BLaER1 (cell line): ENCODE results near the gene FIG4.
"Not testable (repeated sequence)": the region's sequence is repeated elsewhere in the genome, so short reads cannot be mapped to it uniquely, and the experiment has no call there.

Experiments used
- H3K27ac ChIP-seq: shearing (Covaris generic); formaldehyde crosslinking; 2 replicates; pipeline ENCODE4 v1.8.1; 2022
- H3K27me3 ChIP-seq: shearing (Covaris generic); formaldehyde crosslinking; 2 replicates; pipeline ENCODE4 v1.8.1; 2022
- H3K36me3 ChIP-seq: shearing (Covaris generic); formaldehyde crosslinking; 2 replicates; pipeline ENCODE4 v1.8.1; 2022
- H3K4me1 ChIP-seq: shearing (Covaris generic); formaldehyde crosslinking; 2 replicates; pipeline ENCODE4 v1.8.1; 2022
- H3K4me2 ChIP-seq: shearing (Covaris generic); formaldehyde crosslinking; 2 replicates; pipeline ENCODE4 v1.8.1; 2022
- H3K4me3 ChIP-seq: shearing (Covaris generic); formaldehyde crosslinking; 2 replicates; pipeline ENCODE4 v1.8.1; 2022
- H3K9ac ChIP-seq: shearing (Covaris generic); formaldehyde crosslinking; 2 replicates; pipeline ENCODE4 v1.8.1; 2022
- H3K9me3 ChIP-seq: shearing (Covaris generic); formaldehyde crosslinking; 2 replicates; pipeline ENCODE4 v1.8.1; 2022
- H4K20me1 ChIP-seq: shearing (Covaris generic); formaldehyde crosslinking; 2 replicates; pipeline ENCODE4 v1.8.1; 2022
- Cebpa-rat ChIP-seq: shearing (Covaris generic); IDR thresholded peaks from 2 replicates; pipeline ENCODE4 v1.8.1; 2022

The FIG4 gene

GRCh38 chr6:109768485-109768884, 77.4 kb downstream of the FIG4 start:
- Histone ChIP-seq H3K4me3 (no peak overlapping the region), H3K4me1 (0 out of 2 replicates have a peak, but pooled peaks cover 6% of the 10 kb centered on the region), H3K4me2 (no peak overlapping the region), H3K27ac (no peak overlapping the region), H3K27me3 (no peaks in the 10 kb centered on the region), H3K9me3 (no peaks in the 10 kb centered on the region), H3K9ac (no peak overlapping the region), H4K20me1 (no peaks in the 10 kb centered on the region), H3K36me3 (peaks cover 15% of the 10 kb centered on the region; the same call in 1 of the 2 replicates)
- no peak for TF ChIP-seq Cebpa-rat

- Histone ChIP-seq H3K4me2 (no peak overlapping the region), H3K36me3 (peaks cover 15% of the 10 kb centered on the region; the same call in 1 of the 2 replicates), H3K4me1 (0 out of 2 replicates have a peak, but pooled peaks cover 6% of the 10 kb centered on the region), H3K4me3 (no peak overlapping the region), H4K20me1 (no peaks in the 10 kb centered on the region), H3K9ac (no peak overlapping the region), H3K9me3 (no peaks in the 10 kb centered on the region), H3K27ac (no peak overlapping the region), H3K27me3 (no peaks in the 10 kb centered on the region)
- TF ChIP-seq Cebpa-rat = no peak
Observed at GRCh38 chr6:109769213-109769612, 78.1 kb downstream of the FIG4 start.

GRCh38 chr6:109770047-109770446, 79.0 kb downstream of the FIG4 start:
- Histone ChIP-seq H3K27me3 (no peaks in the 10 kb centered on the region), H3K36me3 (peaks cover 15% of the 10 kb centered on the region; the same call in 1 of the 2 replicates)

GRCh38 chr6:109770779-109771178, 79.7 kb downstream of the FIG4 start:
- Histone ChIP-seq H3K27me3 (no peaks in the 10 kb centered on the region), H3K9ac (no peak overlapping the region), H3K9me3 (no peaks in the 10 kb centered on the region), H3K4me3 (no peak overlapping the region), H3K27ac (no peak overlapping the region), H3K4me2 (no peak overlapping the region), H3K4me1 (0 out of 2 replicates have a peak, but pooled peaks cover 6% of the 10 kb centered on the region), H3K36me3 (peaks cover 15% of the 10 kb centered on the region; the same call in 1 of the 2 replicates), H4K20me1 (no peaks in the 10 kb centered on the region)
- TF ChIP-seq Cebpa-rat = no peak

More at GRCh38 chr6:109770047-109770446, 79.0 kb downstream of the FIG4 start:
- Histone ChIP-seq H3K4me3 (no peak overlapping the region), H3K9me3 (no peaks in the 10 kb centered on the region), H3K27ac (no peak overlapping the region), H3K4me1 (0 out of 2 replicates have a peak, but pooled peaks cover 6% of the 10 kb centered on the region), H3K9ac (no peak overlapping the region), H4K20me1 (no peaks in the 10 kb centered on the region), H3K4me2 (no peak overlapping the region)
- no peak for TF ChIP-seq Cebpa-rat

- H3K27me3 ChIP-seq, H3K9me3 ChIP-seq, H4K20me1 ChIP-seq, H3K4me1 ChIP-seq, H3K4me2 ChIP-seq, H3K27ac ChIP-seq, H3K4me3 ChIP-seq, H3K9ac ChIP-seq: not testable (repeated sequence)
- H3K36me3 ChIP-seq = peaks cover 15% of the 10 kb centered on the region; the same call in 1 of the 2 replicates
Observed at GRCh38 chr6:109771939-109772755, 81.1 kb downstream of the FIG4 start.

GRCh38 chr6:109772883-109773431, 81.9 kb downstream of the FIG4 start:
- TF ChIP-seq Cebpa-rat = no peak
- H3K27me3 ChIP-seq = no peaks in the 10 kb centered on the region
- H3K4me3 ChIP-seq = no peak overlapping the region
- 0 out of 2 replicates have a peak, but pooled peaks cover 6% of the 10 kb centered on the region for H3K4me1 ChIP-seq
- no peak overlapping the region for H3K9ac ChIP-seq
- H4K20me1 ChIP-seq = no peaks in the 10 kb centered on the region
- H3K27ac ChIP-seq = no peak overlapping the region
- H3K9me3 ChIP-seq = no peaks in the 10 kb centered on the region
- H3K36me3 ChIP-seq = peaks cover 8% of the 10 kb centered on the region; the same call in 1 of the 2 replicates
- no peak overlapping the region for H3K4me2 ChIP-seq

- Histone ChIP-seq H3K9me3 (no peaks in the 10 kb centered on the region), H4K20me1 (no peaks in the 10 kb centered on the region), H3K4me3 (no peak overlapping the region), H3K27me3 (no peaks in the 10 kb centered on the region), H3K4me1 (peaks cover 5% of the 10 kb centered on the region; the same call in 1 of the 2 replicates), H3K9ac (no peak overlapping the region), H3K4me2 (no peak overlapping the region), H3K36me3 (peaks cover under 1% of the 10 kb centered on the region; the same call in 1 of the 2 replicates), H3K27ac (no peak overlapping the region)
- TF ChIP-seq Cebpa-rat = no peak
Observed at GRCh38 chr6:109781001-109781400, 89.9 kb downstream of the FIG4 start.

- peaks cover 5% of the 10 kb centered on the region; the same call in 1 of the 2 replicates for H3K4me1 ChIP-seq
- no peak overlapping the region for H3K9ac ChIP-seq
- H3K36me3 ChIP-seq = peaks cover 9% of the 10 kb centered on the region
- no peaks in the 10 kb centered on the region for H4K20me1 ChIP-seq
- no peak overlapping the region for H3K4me2 ChIP-seq
- no peak for TF ChIP-seq Cebpa-rat
- no peak overlapping the region for H3K4me3 ChIP-seq
- H3K27me3 ChIP-seq = no peaks in the 10 kb centered on the region
- H3K27ac ChIP-seq = no peak overlapping the region
- peaks cover 8% of the 10 kb centered on the region; the same call in 1 of the 2 replicates for H3K9me3 ChIP-seq
Observed at GRCh38 chr6:109782491-109782999, 91.4 kb downstream of the FIG4 start.

GRCh38 chr6:109783250-109783986, 92.3 kb downstream of the FIG4 start:
- Histone ChIP-seq H3K9me3 (peaks cover 8% of the 10 kb centered on the region; the same call in 1 of the 2 replicates), H3K27me3 (no peaks in the 10 kb centered on the region), H3K4me3 (no peak overlapping the region), H3K27ac (no peak overlapping the region), H3K36me3 (peaks cover 9% of the 10 kb centered on the region), H4K20me1 (no peaks in the 10 kb centered on the region), H3K4me2 (no peak overlapping the region), H3K9ac (no peak overlapping the region), H3K4me1 (peaks cover 5% of the 10 kb centered on the region; the same call in 1 of the 2 replicates)
- no peak for TF ChIP-seq Cebpa-rat
